GM10266 (cell line): ENCODE measurements around the gene NHLRC1.

Experiments used
- DNase-seq: peaks from one replicate; pipeline ENCODE4 v3.0.0; 2012; ENCODE audit errors: extremely low spot score
- CTCF ChIP-seq: IDR thresholded peaks from 2 replicates; pipeline ENCODE4 v1.5.1; 2012; ENCODE audit warnings: mild to moderate bottlenecking, low read depth; ENCODE audit not compliant: control insufficient read depth, insufficient read depth; ENCODE audit errors: missing control alignments

Gene NHLRC1

GRCh38 chr6:18087396-18088165 lies 34.9 kb downstream of the NHLRC1 start:
- no peak for DNase-seq
- TF ChIP-seq CTCF: no peak

DNA sequence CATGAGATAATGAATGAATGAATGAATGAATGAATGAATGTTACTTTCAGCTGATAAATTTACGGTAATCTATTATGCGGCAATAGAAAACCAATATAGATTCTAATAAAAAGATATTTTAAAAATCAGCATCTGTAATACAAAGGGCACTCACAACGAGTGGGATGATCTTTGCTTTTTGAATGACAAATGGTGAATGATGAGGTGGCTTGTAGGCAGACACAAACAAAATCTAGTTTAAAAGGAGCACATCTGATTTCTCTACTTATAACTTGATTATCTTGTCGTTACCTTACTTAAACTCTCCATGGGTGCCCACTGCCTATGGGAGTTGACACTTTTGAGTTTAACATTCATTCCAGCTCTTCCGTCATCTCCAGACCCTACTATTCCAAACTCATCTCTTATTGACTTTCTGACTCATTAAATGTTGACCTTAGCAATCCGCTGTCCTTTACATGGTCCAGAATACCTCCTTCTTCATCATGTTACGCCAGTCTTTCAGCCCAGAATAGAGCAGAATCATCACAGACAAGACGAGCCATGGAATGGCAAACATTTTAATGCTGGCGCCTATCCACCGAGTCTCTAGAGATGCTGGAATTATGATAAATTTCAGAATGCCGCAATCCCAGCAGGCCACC lies 41.3 kb downstream of the NHLRC1 start:
- DNase-seq: no peak
- no peak for TF ChIP-seq CTCF

DNA sequence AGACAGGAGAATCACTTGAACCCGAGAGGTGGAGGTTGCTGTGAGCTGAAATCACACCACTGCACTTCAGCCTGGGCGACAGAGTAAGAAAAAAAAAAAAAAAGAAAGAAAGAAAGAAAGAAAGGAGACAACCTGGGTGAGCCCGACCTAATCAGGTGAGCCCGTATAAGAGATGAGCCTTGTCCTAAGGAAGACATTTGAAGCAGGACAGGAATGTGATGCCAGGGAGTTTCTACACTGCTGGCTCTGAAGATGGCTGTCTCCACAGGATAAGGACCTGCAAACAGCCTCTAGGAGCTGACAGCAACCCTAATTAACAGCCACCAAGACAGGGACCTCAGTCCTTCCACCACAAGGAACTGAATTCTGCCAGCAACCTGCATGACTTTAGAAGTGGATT lies 41.9 kb downstream of the NHLRC1 start:
- DNase-seq: no peak
- TF ChIP-seq CTCF: no peak

- DNase-seq: no peak
- no peak for TF ChIP-seq CTCF
These were observed 43.6 kb downstream of the NHLRC1 start for GRCh38 chr6:18078866-18079265.

- DNase-seq: no peak
- TF ChIP-seq CTCF: no peak
These were observed 46.2 kb downstream of the NHLRC1 start for GRCh38 chr6:18076231-18076630.

DNA sequence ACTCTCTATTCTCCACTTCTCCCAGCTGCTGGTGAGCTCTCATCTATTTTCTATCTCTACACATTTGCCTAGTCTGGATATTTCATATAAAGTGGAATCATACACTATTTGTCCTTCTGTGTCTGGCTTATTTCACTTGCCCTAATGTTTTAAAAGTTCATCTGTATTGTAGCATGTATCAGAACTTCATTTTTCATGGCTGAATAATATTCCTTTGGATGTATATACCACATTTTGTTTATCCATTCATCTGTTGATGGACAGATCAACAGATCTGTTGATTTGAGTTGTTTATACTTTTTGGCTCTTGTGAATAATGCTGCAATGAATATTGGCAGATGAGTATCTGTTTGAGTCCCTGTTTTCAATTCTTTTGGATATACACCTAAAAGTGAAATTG lies 49.6 kb downstream of the NHLRC1 start:
- TF ChIP-seq CTCF: no peak
- DNase-seq: no peak

GRCh38 chr6:18070486-18070885 lies 52.0 kb downstream of the NHLRC1 start:
- no peak for DNase-seq
- TF ChIP-seq CTCF: no peak
